HEK293T (cell line): ENCODE results near the gene SOBP.

Experiments used
- BHLHE40 ChIP-seq: fragments of 450-650 bp; IDR thresholded peaks from 2 replicates; pipeline ENCODE4 v1.6.1; 2016; ENCODE audit warnings: mild to moderate bottlenecking, moderate library complexity, borderline replicate concordance
- FOXK2 ChIP-seq: fragments of 450-650 bp; IDR thresholded peaks from 2 replicates; pipeline ENCODE4 v1.6.1; 2016; ENCODE audit warnings: mild to moderate bottlenecking
- FOXM1 ChIP-seq: fragments of 450-650 bp; IDR thresholded peaks from 2 replicates; pipeline ENCODE4 v1.6.1; 2017; ENCODE audit warnings: mild to moderate bottlenecking, borderline replicate concordance
- HDGF ChIP-seq: fragments of 450-650 bp; IDR thresholded peaks from 2 replicates; pipeline ENCODE4 v1.6.1; 2017; ENCODE audit warnings: antibody characterized with exemption, borderline replicate concordance
- SP1 ChIP-seq: fragments of 450-650 bp; IDR thresholded peaks from 2 replicates; pipeline ENCODE4 v1.6.1; 2017
- ZNF384 ChIP-seq: fragments of 450-650 bp; IDR thresholded peaks from 2 replicates; pipeline ENCODE4 v1.6.1; 2016

DNA sequence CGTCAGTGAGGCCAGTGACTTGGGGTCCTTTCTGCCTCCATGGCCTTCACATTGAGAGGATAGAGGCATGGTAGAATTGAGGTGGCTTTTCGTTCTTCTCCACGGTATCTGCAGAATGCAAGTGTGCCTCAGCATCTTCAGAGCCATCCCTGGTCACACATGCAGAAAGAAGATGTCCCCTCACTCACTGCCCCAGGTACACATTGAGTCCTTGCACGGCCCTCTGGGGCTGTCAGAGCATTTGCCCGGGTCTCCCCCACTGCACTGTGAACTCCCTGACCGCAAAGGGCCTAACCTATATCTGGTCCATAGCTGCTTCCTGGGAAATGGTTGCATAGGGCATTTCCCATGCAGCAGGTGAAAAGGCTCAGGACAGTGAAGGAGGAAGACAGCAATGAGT, 218.5 kb downstream of the SOBP start:
- no peak for TF ChIP-seq FOXK2
- TF ChIP-seq ZNF384 = no peak
- TF ChIP-seq HDGF = no peak
- TF ChIP-seq BHLHE40 = no peak
- TF ChIP-seq FOXM1 = no peak
- no peak for TF ChIP-seq SP1
